22Rv1 (cell line): ENCODE measurements around the gene ERG.

Experiments used
- ZFX ChIP-seq: fragments of 450-650 bp; IDR thresholded peaks from 2 replicates; pipeline ENCODE4 v1.6.1; 2017; ENCODE audit warnings: antibody characterized with exemption, borderline replicate concordance
- TF ChIP-seq, protein P1 (sequence below): fragments of 450-650 bp; IDR thresholded peaks from 2 replicates; pipeline ENCODE4 v1.5.1; 2017; ENCODE audit warnings: mild to moderate bottlenecking

DNA sequence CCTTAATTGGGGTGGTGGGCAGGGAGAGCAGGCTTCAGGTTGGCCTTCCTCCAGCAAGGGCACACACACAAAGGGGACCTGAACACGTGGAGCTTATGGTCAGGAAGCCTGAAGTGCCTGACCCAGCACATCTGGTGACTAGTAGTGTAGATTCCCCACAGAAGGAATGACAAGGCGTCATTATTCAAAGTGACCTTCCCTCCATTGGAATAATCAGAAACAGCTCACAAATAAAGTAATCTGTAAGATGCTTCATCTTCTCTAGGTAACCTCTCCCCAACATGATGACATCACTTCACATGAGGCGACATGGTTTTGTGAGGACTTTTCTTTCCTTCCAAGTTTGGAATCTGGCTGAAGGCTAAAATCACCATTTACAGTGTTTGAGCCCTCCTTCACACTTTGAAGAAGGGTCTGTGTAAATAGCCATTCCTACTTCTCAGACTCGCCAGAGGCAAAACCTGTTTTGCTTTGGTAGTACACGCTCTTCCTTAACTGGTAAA is 32.8 kb upstream of the ERG start:
- TF ChIP-seq, protein P1, sequence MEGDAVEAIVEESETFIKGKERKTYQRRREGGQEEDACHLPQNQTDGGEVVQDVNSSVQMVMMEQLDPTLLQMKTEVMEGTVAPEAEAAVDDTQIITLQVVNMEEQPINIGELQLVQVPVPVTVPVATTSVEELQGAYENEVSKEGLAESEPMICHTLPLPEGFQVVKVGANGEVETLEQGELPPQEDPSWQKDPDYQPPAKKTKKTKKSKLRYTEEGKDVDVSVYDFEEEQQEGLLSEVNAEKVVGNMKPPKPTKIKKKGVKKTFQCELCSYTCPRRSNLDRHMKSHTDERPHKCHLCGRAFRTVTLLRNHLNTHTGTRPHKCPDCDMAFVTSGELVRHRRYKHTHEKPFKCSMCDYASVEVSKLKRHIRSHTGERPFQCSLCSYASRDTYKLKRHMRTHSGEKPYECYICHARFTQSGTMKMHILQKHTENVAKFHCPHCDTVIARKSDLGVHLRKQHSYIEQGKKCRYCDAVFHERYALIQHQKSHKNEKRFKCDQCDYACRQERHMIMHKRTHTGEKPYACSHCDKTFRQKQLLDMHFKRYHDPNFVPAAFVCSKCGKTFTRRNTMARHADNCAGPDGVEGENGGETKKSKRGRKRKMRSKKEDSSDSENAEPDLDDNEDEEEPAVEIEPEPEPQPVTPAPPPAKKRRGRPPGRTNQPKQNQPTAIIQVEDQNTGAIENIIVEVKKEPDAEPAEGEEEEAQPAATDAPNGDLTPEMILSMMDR: no peak
- TF ChIP-seq ZFX: no peak
